IPS-18a (cell line): ENCODE data around the gene RRAGD.

Experiments used
- H3K27ac ChIP-seq: one replicate; pipeline ENCODE4 v1.5.1; 2013; ENCODE audit warnings: low read length
- H3K27me3 ChIP-seq: one replicate; pipeline ENCODE4 v1.6.1; 2013; ENCODE audit warnings: mild to moderate bottlenecking, low read length; ENCODE audit not compliant: control insufficient read depth, insufficient read depth
- H3K36me3 ChIP-seq: one replicate; pipeline ENCODE4 v1.6.1; 2013; ENCODE audit warnings: low read depth, low read length; ENCODE audit not compliant: control insufficient read depth
- H3K4me1 ChIP-seq: one replicate; pipeline ENCODE4 v1.6.1; 2013; ENCODE audit warnings: low read depth, low read length; ENCODE audit not compliant: control insufficient read depth
- H3K4me3 ChIP-seq: one replicate; pipeline ENCODE4 v1.5.1; 2013; ENCODE audit warnings: low read length
- H3K9ac ChIP-seq: one replicate; pipeline ENCODE4 v1.6.1; 2013; ENCODE audit warnings: mild to moderate bottlenecking, low read length, moderate library complexity
- H3K9me3 ChIP-seq: one replicate; pipeline ENCODE4 v1.6.1; 2013; ENCODE audit warnings: low read depth, low read length; ENCODE audit not compliant: control insufficient read depth

Gene RRAGD

DNA sequence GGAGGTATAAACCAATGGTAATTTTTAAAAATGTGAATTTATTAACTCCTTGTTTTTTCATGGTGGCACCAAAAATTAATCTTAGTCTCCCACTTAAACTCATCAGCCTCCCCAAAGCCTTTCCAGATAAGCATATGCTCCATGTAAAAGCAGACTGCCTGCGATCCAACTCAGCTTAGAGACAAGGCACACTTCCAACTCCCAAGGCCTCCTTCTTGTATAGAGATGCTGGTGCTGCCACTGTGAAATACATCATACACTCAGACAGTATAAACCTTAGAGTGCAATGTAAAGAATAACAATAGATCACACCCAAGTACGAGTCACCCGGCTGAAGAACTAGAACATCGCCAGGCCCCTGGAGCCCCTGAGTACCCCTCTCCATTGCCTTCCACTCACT, 22.9 kb upstream of the RRAGD start:
- no peak overlapping the region for H3K27ac ChIP-seq
- H3K9me3 ChIP-seq: no peaks in the 10 kb centered on the region
- no peak overlapping the region for H3K4me3 ChIP-seq
- peaks cover 26% of the 10 kb centered on the region for H3K27me3 ChIP-seq
- H3K4me1 ChIP-seq: peaks cover 6% of the 10 kb centered on the region
- H3K9ac ChIP-seq: no peak overlapping the region
- no peaks in the 10 kb centered on the region for H3K36me3 ChIP-seq

DNA sequence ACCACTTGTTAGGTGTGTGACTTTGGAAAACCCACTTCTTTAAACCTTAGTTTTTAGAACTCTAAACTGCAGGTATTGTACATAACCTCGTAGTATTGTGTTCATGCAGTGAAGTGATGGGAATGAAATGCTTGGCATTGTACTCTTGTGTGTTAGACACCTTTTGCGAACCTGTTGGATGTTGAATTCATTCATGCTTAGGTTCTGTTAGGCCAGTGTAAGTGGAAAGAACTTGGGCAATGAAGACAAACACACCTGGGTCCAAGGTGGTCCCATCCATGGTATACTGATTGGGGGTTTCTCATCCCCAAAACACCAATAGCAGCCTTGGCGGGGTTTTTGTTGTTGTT, 22.1 kb upstream of the RRAGD start:
- no peaks in the 10 kb centered on the region for H3K36me3 ChIP-seq
- no peak overlapping the region for H3K27ac ChIP-seq
- peaks cover 26% of the 10 kb centered on the region for H3K27me3 ChIP-seq
- no peaks in the 10 kb centered on the region for H3K9me3 ChIP-seq
- no peak overlapping the region for H3K9ac ChIP-seq
- H3K4me3 ChIP-seq: peak overlapping the region; percentile 54
- H3K4me1 ChIP-seq: peaks cover 6% of the 10 kb centered on the region

DNA sequence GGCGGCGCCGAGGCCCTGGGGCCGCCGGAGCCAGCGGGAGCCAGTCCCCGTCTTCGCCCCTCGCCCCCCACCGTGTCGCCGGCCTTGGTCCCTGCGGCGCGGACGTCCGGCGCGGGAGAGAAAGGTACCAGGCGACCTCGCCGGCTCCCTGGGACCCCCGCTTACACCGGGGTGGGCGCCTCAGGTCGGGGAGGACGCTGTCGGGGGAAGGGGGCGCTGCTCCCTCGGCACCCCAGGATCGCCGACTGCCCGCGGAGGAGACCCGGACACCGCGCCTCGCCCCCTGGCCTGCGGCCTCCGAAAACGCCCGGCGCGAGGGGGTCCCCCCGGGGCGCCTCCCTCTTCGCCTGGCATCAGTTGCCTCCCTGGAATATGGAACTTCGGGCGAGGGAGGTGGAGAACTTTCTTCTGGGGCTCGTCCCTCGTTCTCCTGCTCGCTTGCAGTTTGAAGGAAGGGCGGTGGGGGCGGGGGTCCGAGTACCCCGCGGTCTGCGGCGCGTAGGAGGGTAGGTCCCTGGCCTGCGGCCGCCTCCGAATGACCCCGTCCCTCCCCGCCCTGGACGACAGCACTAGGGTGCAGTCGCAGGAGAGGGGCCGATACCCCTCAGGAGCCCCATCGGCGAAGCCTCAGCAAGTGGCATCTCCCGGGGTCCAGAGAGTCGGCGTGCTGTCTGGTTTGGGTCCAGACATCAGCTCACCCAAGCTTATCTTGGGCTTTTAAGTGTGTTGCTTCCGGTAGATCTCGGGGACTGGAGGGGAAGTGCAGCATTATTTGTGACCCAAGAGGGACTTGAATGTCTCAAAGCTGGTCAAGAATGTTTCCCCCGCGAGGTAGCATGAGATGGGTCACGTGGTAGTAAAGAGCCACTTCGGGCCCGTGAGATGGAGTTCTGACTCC, 21.4 kb upstream of the RRAGD start:
- Histone ChIP-seq H3K4me3 (peak overlapping the region; percentile 54), H3K36me3 (no peaks in the 10 kb centered on the region), H3K9ac (peak overlapping the region; percentile 15)

GRCh38 chr6:89432875-89433251, 20.8 kb upstream of the RRAGD start, which contains the start of gene ANKRD6:
Gene ANKRD6 (plus strand): TSS chr6:89433152. CDS start chr6:89566977, 133,825 bp downstream.
- Histone ChIP-seq H3K4me1 (peaks cover 6% of the 10 kb centered on the region), H3K9me3 (no peaks in the 10 kb centered on the region), H3K36me3 (no peaks in the 10 kb centered on the region), H3K9ac (peak within 1 kb of the TSS; percentile 15), H3K27ac (no peak within 1 kb of the TSS), H3K4me3 (peak within 1 kb of the TSS; percentile 54), H3K27me3 (peaks cover 26% of the 10 kb centered on the region)

More for the DNA sequence above, 21.4 kb upstream of the RRAGD start:
- Histone ChIP-seq H3K4me1 (peaks cover 6% of the 10 kb centered on the region), H3K27ac (no peak overlapping the region), H3K9me3 (no peaks in the 10 kb centered on the region), H3K27me3 (peaks cover 26% of the 10 kb centered on the region)

DNA sequence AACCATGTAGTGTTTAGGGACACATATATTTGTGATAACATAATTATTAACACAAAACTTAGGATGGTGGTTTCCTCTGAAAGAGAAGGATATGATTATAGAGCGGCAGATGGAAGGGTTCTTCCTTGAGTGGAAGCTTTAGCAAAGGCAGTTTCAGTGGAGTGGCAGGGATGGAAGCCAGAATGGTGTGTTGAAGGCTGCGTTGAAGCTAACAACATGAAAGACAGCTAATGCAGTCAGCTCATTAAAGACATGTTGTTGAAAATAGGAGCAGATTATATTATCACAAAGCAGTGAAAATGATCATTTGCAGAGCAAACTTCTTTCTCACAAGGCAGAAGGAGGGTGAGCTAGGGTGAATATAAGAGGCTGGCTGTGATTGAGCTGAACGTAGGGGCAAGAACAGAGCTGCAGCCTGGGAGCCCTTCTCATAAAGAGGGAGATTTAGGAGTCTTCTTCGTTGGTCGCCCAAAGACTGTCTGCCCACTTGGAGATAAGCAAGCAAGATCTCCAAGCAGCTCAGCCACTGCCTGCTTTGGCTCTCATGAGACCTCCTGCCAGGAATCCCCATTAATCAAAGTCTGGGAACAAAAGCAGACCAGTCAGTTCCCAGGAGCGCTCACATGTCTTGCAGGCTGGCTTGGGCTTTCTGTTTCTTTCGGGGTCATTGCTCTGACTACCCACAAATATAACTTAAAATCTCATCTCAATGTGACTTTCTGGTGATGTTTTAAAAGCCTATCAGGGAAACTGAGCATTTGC, 18.3 kb upstream of the RRAGD start:
- Histone ChIP-seq H3K4me3 (no peak overlapping the region), H3K27me3 (peaks cover 25% of the 10 kb centered on the region), H3K36me3 (no peaks in the 10 kb centered on the region), H3K9me3 (no peaks in the 10 kb centered on the region), H3K27ac (no peak overlapping the region), H3K4me1 (peaks cover 5% of the 10 kb centered on the region), H3K9ac (no peak overlapping the region)

DNA sequence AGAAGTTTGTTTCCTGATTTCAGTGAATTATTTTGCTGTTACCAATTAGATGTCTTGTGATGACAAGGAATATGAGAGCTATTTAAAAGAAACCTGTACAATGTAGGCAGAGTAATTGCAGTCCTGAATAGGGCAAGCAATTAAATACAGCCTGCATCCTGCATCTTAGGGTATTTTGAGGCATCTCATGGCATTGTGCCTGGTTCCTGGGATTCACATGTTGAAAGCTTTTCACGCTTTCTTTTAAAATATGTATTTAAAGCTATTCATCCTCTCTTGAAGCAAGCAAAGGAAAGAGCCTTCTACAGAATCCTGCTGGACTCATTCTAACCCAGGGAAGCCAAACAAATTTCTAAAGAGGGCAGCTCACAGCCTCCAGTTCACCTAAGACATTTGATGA, 4.7 kb upstream of the RRAGD start:
- Histone ChIP-seq H3K27me3 (peaks cover 21% of the 10 kb centered on the region), H3K36me3 (no peaks in the 10 kb centered on the region), H3K4me1 (no peaks in the 10 kb centered on the region), H3K9me3 (no peaks in the 10 kb centered on the region), H3K4me3 (no peak overlapping the region), H3K9ac (no peak overlapping the region), H3K27ac (no peak overlapping the region)

GRCh38 chr6:89415185-89415584, 3.1 kb upstream of the RRAGD start:
- peaks cover 4% of the 10 kb centered on the region for H3K4me1 ChIP-seq
- H3K4me3 ChIP-seq: no peak overlapping the region

DNA sequence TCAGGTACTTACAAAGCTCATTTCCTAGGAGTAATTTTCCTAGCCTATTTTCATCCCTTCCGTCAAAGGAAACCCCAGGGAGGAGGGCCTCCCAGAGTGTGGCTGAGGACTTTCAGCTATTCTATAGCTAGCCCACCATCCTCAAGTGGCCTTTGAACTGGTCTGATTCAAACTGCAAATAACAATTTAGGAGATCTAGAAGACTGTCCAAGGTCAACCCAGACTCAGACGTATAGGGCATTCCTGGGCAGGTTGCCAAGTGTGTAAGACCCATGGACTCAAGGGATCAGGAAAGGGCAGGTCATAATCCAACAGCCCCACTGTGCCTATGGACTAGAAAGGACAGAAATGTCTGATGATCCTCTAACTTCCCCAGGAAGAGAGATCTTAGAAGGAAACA, 2.1 kb upstream of the RRAGD start:
- H3K9ac ChIP-seq: no peak overlapping the region
- H3K27ac ChIP-seq: no peak overlapping the region
- peaks cover 14% of the 10 kb centered on the region for H3K4me1 ChIP-seq
- no peak overlapping the region for H3K4me3 ChIP-seq
- H3K9me3 ChIP-seq: no peaks in the 10 kb centered on the region
- H3K36me3 ChIP-seq: no peaks in the 10 kb centered on the region
- peaks cover 25% of the 10 kb centered on the region for H3K27me3 ChIP-seq

More at GRCh38 chr6:89415185-89415584, 3.1 kb upstream of the RRAGD start:
- Histone ChIP-seq H3K36me3 (no peaks in the 10 kb centered on the region), H3K9me3 (no peaks in the 10 kb centered on the region), H3K27me3 (peaks cover 25% of the 10 kb centered on the region), H3K9ac (no peak overlapping the region), H3K27ac (no peak overlapping the region)

- Histone ChIP-seq H3K27me3 (peaks cover 25% of the 10 kb centered on the region), H3K4me1 (peaks cover 26% of the 10 kb centered on the region), H3K9me3 (no peaks in the 10 kb centered on the region), H3K9ac (peak overlapping the region; percentile 31), H3K27ac (no peak overlapping the region), H3K36me3 (no peaks in the 10 kb centered on the region), H3K4me3 (peak overlapping the region; percentile 80)
Measured at GRCh38 chr6:89413006-89413400, 930 bp upstream of the RRAGD start.

DNA sequence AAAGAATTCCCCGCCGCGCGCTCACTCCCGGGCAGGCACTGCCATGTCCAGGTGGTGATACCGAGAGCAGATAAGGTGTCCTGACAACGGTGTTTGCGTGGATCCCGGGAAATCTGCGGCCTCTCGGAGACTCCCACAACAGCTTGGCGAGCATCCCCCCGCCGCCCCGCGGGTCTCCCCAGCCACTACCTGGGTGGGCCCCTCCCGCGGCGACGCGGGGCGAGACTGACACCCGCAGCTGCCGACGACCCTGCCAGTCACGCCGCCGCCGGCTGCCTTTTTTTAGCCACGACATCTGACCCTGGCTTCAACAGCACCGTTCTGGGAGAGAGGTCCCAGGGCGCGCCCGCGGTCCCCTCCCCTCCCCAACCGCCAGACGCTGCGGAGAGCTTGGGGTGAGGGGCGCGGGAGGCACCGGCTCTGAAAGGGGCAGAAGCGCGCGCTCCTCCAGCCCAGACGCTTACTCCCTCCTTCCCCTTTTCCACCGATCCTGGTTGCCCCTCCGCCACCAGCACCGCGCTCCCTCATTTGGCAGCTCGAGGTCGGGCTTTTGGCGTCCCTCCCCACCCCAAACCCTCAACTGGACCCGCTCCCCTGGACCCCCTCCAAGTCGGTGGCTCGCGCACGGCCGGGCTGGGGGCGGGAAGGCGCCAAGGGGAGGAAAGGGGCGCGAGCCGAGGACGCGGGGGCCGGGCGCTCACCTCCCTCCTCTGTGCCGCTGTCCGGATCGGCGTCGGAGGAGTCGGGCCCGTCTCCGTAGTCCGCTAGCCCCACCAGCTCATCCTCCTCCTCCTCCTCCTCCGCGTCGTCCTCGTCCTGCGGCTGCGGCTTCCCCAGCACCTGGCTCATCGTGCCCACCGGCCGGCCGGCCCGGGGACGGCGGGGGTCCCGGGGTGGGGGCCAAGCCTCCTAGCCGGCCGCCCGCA, 665 bp downstream of the RRAGD start:
- H3K9me3 ChIP-seq: no peaks in the 10 kb centered on the region
- H3K27me3 ChIP-seq: peaks cover 25% of the 10 kb centered on the region
- no peak overlapping the region for H3K27ac ChIP-seq
- no peaks in the 10 kb centered on the region for H3K36me3 ChIP-seq
- H3K4me1 ChIP-seq: peaks cover 39% of the 10 kb centered on the region
- H3K4me3 ChIP-seq: peak overlapping the region; percentile 80
- H3K9ac ChIP-seq: peak overlapping the region; percentile 37

GRCh38 chr6:89410788-89411144, 1.3 kb downstream of the RRAGD start:
- Histone ChIP-seq H3K9ac (peak overlapping the region; percentile 37), H3K9me3 (no peaks in the 10 kb centered on the region), H3K36me3 (no peaks in the 10 kb centered on the region), H3K4me3 (peak overlapping the region; percentile 80), H3K27ac (no peak overlapping the region), H3K4me1 (peaks cover 45% of the 10 kb centered on the region), H3K27me3 (peaks cover 25% of the 10 kb centered on the region)
